K562 (cell line): ENCODE measurements around the gene MEI4. TPM values are rescaled to one million over a fixed set of nuclear protein-coding genes. Genes with fewer than 3 reads are reported as not detected.

Experiments used
- ATAC-seq: fragments of 200-7000 bp; cut with Tn5 transposase; 3 replicates; pipeline ENCODE4 v1.9.1; 2020; ENCODE audit warnings: moderate library complexity
- BruUV-seq: library from RNA; stranded (reverse); fragments of 400-500 nt; replicated peaks from 2 replicates; lab custom pipeline; 2021; lab: Mats Ljungman, UMichigan
- CTCF ChIA-PET: fragments of 300-600 bp; formaldehyde crosslinking; extraction: SDS; loops from one replicate; lab custom pipeline; 2021; ENCODE audit warnings: low intra/inter-chr PET ratio; lab: Yijun Ruan, JAX
- POLR2A ChIA-PET: fragments of 300-600, 350-650 bp; sonication (Branson Sonifier 250); formaldehyde crosslinking; extraction: SDS; loops from one replicate; lab custom pipeline; 2021; ENCODE audit warnings: antibody characterized with exemption, inconsistent platforms; lab: Yijun Ruan, JAX
- DNase-seq, 4 experiments: peaks; one replicate each; pipeline versions ENCODE4 v3.0.0 to v3.0.0-alpha.2; 2011 to 2018; ENCODE audit warnings: low spot score in 3 of 4, mixed read lengths in 3 of 4; ENCODE audit errors: extremely low read depth in 1 of 4
- FAIRE-seq: peaks from 2 replicates; lab custom pipeline; 2011; peaks lifted over from hg19 to GRCh38; lab: Jason Lieb, UNC
- H2AFZ ChIP-seq: 2 replicates; pipeline ENCODE4 v1.6.0; 2011; ENCODE audit warnings: low read depth, low read length, control low read depth, inconsistent platforms
- H3K27ac ChIP-seq: fragments of 200-600 bp; 3 replicates; pipeline ENCODE4 v1.8.0; 2011; ENCODE audit warnings: low read depth, mild to moderate bottlenecking, control low read depth, inconsistent platforms, low read length, moderate library complexity, mixed read lengths; ENCODE audit errors: extremely low read depth
- H3K27me3 ChIP-seq, 2 experiments: fragments of 300-600 bp in 1 of 2; 2 replicates in 1 of 2; 3 replicates in 1 of 2; pipeline versions ENCODE4 v1.6.0 to v1.8.0; 2011; ENCODE audit warnings: inconsistent platforms in 2 of 2, low read length in 2 of 2, mild to moderate bottlenecking in 1 of 2, mixed read lengths in 1 of 2, moderate library complexity in 1 of 2; ENCODE audit not compliant: control insufficient read depth in 2 of 2, insufficient read depth in 2 of 2
- H3K36me3 ChIP-seq: fragments of 300-600 bp; 3 replicates; pipeline ENCODE4 v1.8.0; 2011; ENCODE audit warnings: mild to moderate bottlenecking, low read length, inconsistent platforms; ENCODE audit not compliant: control insufficient read depth, insufficient read depth
- H3K4me1 ChIP-seq, 2 experiments: fragments of 200-600 bp in 1 of 2; replicated peaks in 1 of 2; 2 replicates in 1 of 2; 3 replicates in 1 of 2; pipeline versions ENCODE4 v1.5.1 to v1.8.0; 2011; ENCODE audit warnings: inconsistent platforms in 2 of 2, low read length in 2 of 2, mild to moderate bottlenecking in 1 of 2, mixed read lengths in 1 of 2, moderate library complexity in 1 of 2; ENCODE audit not compliant: control insufficient read depth in 2 of 2, insufficient read depth in 2 of 2
- H3K4me2 ChIP-seq: 2 replicates; pipeline ENCODE4 v1.6.1; 2011; ENCODE audit warnings: low read length, control low read depth, inconsistent platforms, mixed read lengths; ENCODE audit not compliant: insufficient read depth
- H3K4me3 ChIP-seq: fragments of 200-600 bp; sonication (generic), shearing (Covaris generic); 2 replicates; pipeline ENCODE4 v1.5.1; 2016; ENCODE audit warnings: control low read depth, inconsistent platforms
- H3K79me2 ChIP-seq: fragments of 200-600 bp; 3 replicates; pipeline ENCODE4 v1.8.0; 2011; ENCODE audit warnings: low read length, inconsistent platforms; ENCODE audit not compliant: control insufficient read depth, insufficient read depth
- H3K9ac ChIP-seq, 2 experiments: 2 replicates each; pipeline versions ENCODE4 v1.6.0 to v1.6.1; 2011; ENCODE audit warnings: low read depth in 2 of 2, low read length in 2 of 2, control low read depth in 1 of 2, inconsistent platforms in 1 of 2, mild to moderate bottlenecking in 1 of 2, mixed read lengths in 1 of 2; ENCODE audit not compliant: insufficient read depth in 1 of 2
- H3K9me1 ChIP-seq: one replicate; pipeline ENCODE4 v1.6.0; 2011; ENCODE audit warnings: inconsistent platforms, mild to moderate bottlenecking, low read length, moderate library complexity; ENCODE audit not compliant: control insufficient read depth, insufficient read depth
- H3K9me3 ChIP-seq: replicated peaks from 2 replicates; pipeline ENCODE4 v1.5.1; 2011; ENCODE audit warnings: low read depth, low read length, inconsistent platforms; ENCODE audit not compliant: control insufficient read depth, insufficient read depth
- H4K20me1 ChIP-seq: replicated peaks from 2 replicates; pipeline ENCODE4 v1.6.1; 2011; ENCODE audit warnings: low read length, inconsistent platforms, mixed read lengths; ENCODE audit not compliant: control insufficient read depth, insufficient read depth
- BCOR ChIP-seq: fragments of 450-650 bp; IDR thresholded peaks from 2 replicates; pipeline ENCODE4 v1.6.1; 2016
- SIN3A ChIP-seq, 2 experiments: fragments of 150-350 bp in 1 of 2; IDR thresholded peaks; 2 replicates each; pipeline ENCODE4 v1.6.1; 2011 to 2016; ENCODE audit warnings: borderline replicate concordance in 2 of 2, low read depth in 2 of 2, low read length in 2 of 2, mild to moderate bottlenecking in 2 of 2, moderate library complexity in 2 of 2; ENCODE audit not compliant: control insufficient read depth in 1 of 2
- ZC3H4 ChIP-seq: sonication (generic); formaldehyde crosslinking; IDR thresholded peaks from 2 replicates; pipeline ENCODE4 v1.9.0; 2021; ENCODE audit warnings: missing genetic modification reagents, borderline replicate concordance
- ZNF436 ChIP-seq: fragments of 250-450, 450-650 bp; sonication (Bioruptor Pico); formaldehyde crosslinking; IDR thresholded peaks from 2 replicates; pipeline ENCODE4 v1.7.0; 2020; ENCODE audit warnings: mild to moderate bottlenecking
- ZNF707 ChIP-seq: fragments of 250-450 bp; sonication (Bioruptor Pico); conservative IDR thresholded peaks from 2 replicates; pipeline ENCODE4 v1.8.0; 2022; ENCODE audit warnings: inconsistent platforms, mild to moderate bottlenecking, moderate library complexity
- WGBS: fragments of 100-300 bp; shearing (Covaris generic); methylation state at CpG from one replicate; pipeline ENCODE4 v1.1.6; 2016; ENCODE audit warnings: low coverage, mixed read lengths; ENCODE audit not compliant: insufficient coverage; ENCODE audit errors: missing lambda C conversion rate; 5-methylcytosine and 5-hydroxymethylcytosine counted together
- in situ Hi-C: fragments of 300-500 bp; cut with MboI; formaldehyde crosslinking; loops from 4 replicates; pipeline ENCODE4 v1.15.0; 2018; ENCODE audit warnings: inconsistent platforms, mixed read lengths
- intact Hi-C: fragments of 100-400 bp; cut with micrococcal nuclease; formaldehyde crosslinking; loops from 2 replicates; pipeline ENCODE4 v1.14.2; 2022
- polyA plus RNA-seq, 8 experiments: library from polyadenylated mRNA; depleted of rRNA in 4 of 8; stranded (reverse) in 5 of 8; unstranded in 3 of 8; fragments of >200 nt; fragmentation: Nextera tagmentation in 2 of 8; fragmentation: Illumina TruSeq in 1 of 8; extraction: Ambion mirVana in 2 of 8; extraction: Trizol in 1 of 8; gene quantifications; 2 replicates each; pipeline versions ENCODE4 v1.2.1 to v1.2.3, GENCODE V29; 2011 to 2014; ENCODE audit warnings: inconsistent platforms in 1 of 8, missing spikeins in 1 of 8
- total RNA-seq, 7 experiments: library from RNA; depleted of rRNA in 6 of 7; stranded (reverse); fragments of >200 nt in 6 of 7; fragmentation: Illumina TruSeq in 2 of 7; extraction: Trizol in 2 of 7; gene quantifications; 2 replicates each; pipeline versions ENCODE4 v1.2.1 to v1.2.3, GENCODE V29; 2011 to 2021; ENCODE audit warnings: low replicate concordance in 1 of 7

MEI4 gene
- total and polyA plus RNA-seq, 9 of the 15 experiments (the other 6 are each of a cell fraction or from before 2014, with no cell fraction given): not detected

DNA sequence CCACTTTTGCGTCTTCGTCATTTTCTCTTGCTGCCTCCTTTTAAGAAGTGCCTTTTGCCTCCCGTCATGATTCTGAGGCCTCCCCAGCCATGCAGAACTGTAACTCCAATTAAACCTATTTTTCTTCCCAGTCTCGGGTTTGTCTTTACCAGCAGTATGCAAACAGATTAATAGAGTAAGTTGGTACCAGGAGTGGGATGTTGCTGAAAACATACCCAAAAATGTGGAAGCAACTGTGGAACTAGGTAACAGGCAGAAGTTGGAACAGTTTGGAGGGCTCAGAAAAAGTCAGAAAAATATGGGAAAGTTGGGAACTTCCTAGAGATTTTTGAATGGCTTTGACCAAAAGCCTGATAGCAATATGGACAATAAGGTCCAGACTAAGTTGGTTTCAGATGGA, 309.2 kb downstream of the MEI4 start:
- H3K36me3 ChIP-seq: no peaks in the 10 kb centered on the region
- no peak overlapping the region for H3K4me3 ChIP-seq
- in situ Hi-C loops (no loop called here), intact Hi-C loops (no loop called here)
- CTCF ChIA-PET: no interaction called here
- no TSS peak for BruUV-seq
- no peak for FAIRE-seq
- POLR2A ChIA-PET: no interaction called here
- no peaks in the 10 kb centered on the region for H3K79me2 ChIP-seq
- H3K4me2 ChIP-seq: no peak overlapping the region
- DNase-seq: no peak
- H4K20me1 ChIP-seq: no peaks in the 10 kb centered on the region
- 0 out of 2 replicates have a peak, but pooled peaks cover 2% of the 10 kb centered on the region for H3K9me3 ChIP-seq
- H3K9me1 ChIP-seq: no peaks in the 10 kb centered on the region
- no peaks in the 10 kb centered on the region for H3K4me1 ChIP-seq
- WGBS: 7% methylated on average over 4 of the region's 4 CpGs
- no peak for ATAC-seq
- no peaks in the 10 kb centered on the region for H3K27me3 ChIP-seq
- TF ChIP-seq BCOR: no peak
- peak; percentile 74 for TF ChIP-seq ZNF707 (CRISPR knock-in tag)
- no peak for TF ChIP-seq ZC3H4 (CRISPR knock-in tag)
- H3K9ac ChIP-seq: no peak overlapping the region
- H2AFZ ChIP-seq: no peak overlapping the region
- no peak overlapping the region for H3K27ac ChIP-seq

DNA sequence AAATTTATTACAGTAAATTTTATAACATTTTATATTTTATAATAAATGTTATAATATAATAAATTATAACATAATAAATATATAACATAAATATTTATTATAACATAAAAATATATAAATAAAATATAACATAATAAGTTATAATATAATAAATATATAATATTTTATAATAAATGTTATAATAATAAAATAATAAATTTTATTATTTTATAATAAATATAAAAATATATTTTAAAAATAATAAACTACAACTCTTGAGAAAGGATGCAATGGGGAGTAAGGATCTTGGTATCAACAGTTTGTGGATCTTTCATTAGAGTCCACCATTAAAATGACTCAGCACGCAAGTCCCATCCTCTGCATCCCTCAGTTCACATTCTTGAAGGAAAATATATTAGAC, 312.6 kb downstream of the MEI4 start:
- ATAC-seq: no peak
- no peaks in the 10 kb centered on the region for H3K79me2 ChIP-seq
- no peaks in the 10 kb centered on the region for H3K36me3 ChIP-seq
- no peaks in the 10 kb centered on the region for H3K9me1 ChIP-seq
- H3K9ac ChIP-seq: no peak overlapping the region
- CTCF ChIA-PET: interaction anchor here (0.5 kb wide), 1 partner anchor 9 kb away, joined by 3 read pairs; no protein-coding TSS in a partner anchor
- no peak overlapping the region for H3K4me2 ChIP-seq
- intact Hi-C loops (no loop called here), in situ Hi-C loops (no loop called here)
- H3K27ac ChIP-seq: no peak overlapping the region
- BruUV-seq: no TSS peak
- FAIRE-seq: no peak
- no peaks in the 10 kb centered on the region for H4K20me1 ChIP-seq
- POLR2A ChIA-PET: no interaction called here
- WGBS: 0% methylated on average over 1 of the region's 1 CpG
- 0 out of 2 replicates have a peak, but pooled peaks cover 2% of the 10 kb centered on the region for H3K9me3 ChIP-seq
- TF ChIP-seq ZNF436 (CRISPR knock-in tag) (no peak), SIN3A (IDR thresholded peaks at IDR 0.05; ENCODE audit: borderline replicate concordance in 2 of 2, control insufficient read depth in 1 of 2, low read depth in 2 of 2, low read length in 2 of 2) (no peak)
- no peaks in the 10 kb centered on the region for H3K4me1 ChIP-seq
- H3K4me3 ChIP-seq: no peak overlapping the region
- no peaks in the 10 kb centered on the region for H3K27me3 ChIP-seq
- H2AFZ ChIP-seq: no peak overlapping the region
- no peak for DNase-seq
